HepG2 (cell line): Measurements from ENCODE around the gene DEFB124. TPM values are rescaled to one million over a fixed set of nuclear protein-coding genes. Genes with fewer than 3 reads are reported as not detected.
A peak's percentile ranks its signal among the peaks of the same experiment; 100 is the strongest.

ENCODE experiments used
- ATF2 ChIP-seq: sonication (generic); formaldehyde crosslinking; IDR thresholded peaks from 2 replicates; pipeline ENCODE4 v1.4.0; 2020; ENCODE audit warnings: missing genetic modification reagents
- BATF2 ChIP-seq: sonication (generic); formaldehyde crosslinking; IDR thresholded peaks from 2 replicates; pipeline ENCODE4 v1.8.0; 2022; ENCODE audit warnings: mild to moderate bottlenecking, missing genetic modification reagents, moderate library complexity
- BCL3 ChIP-seq: sonication (generic); formaldehyde crosslinking; IDR thresholded peaks from 2 replicates; pipeline ENCODE4 v1.5.1; 2020; ENCODE audit warnings: mild to moderate bottlenecking, missing genetic modification reagents, moderate library complexity
- CCAR2 ChIP-seq: fragments of 200-400 bp; formaldehyde crosslinking; optimal IDR thresholded peaks from 2 replicates; pipeline ENCODE3; 2018; ENCODE audit warnings: low read depth, mild to moderate bottlenecking, low read length, moderate library complexity
- CREM ChIP-seq, 2 experiments: sonication (generic) in 1 of 2; formaldehyde crosslinking in 1 of 2; IDR thresholded peaks; 2 replicates each; pipeline versions ENCODE4 v1.4.0 to v1.6.1; 2016 to 2020; ENCODE audit warnings: antibody characterized with exemption in 1 of 2, mild to moderate bottlenecking in 1 of 2, missing genetic modification reagents in 1 of 2
- GRHL1 ChIP-seq: sonication (generic); formaldehyde crosslinking; conservative IDR thresholded peaks from 2 replicates; pipeline ENCODE4 v1.8.0; 2022; ENCODE audit warnings: missing genetic modification reagents
- HMG20A ChIP-seq: IDR thresholded peaks from 2 replicates; pipeline ENCODE4 v1.6.1; 2016; ENCODE audit warnings: borderline replicate concordance
- MYNN ChIP-seq: sonication (generic); formaldehyde crosslinking; IDR thresholded peaks from 2 replicates; pipeline ENCODE4 v1.4.0; 2020; ENCODE audit warnings: mild to moderate bottlenecking, low read depth, missing genetic modification reagents
- NFAT5 ChIP-seq: sonication (generic); formaldehyde crosslinking; IDR thresholded peaks from 2 replicates; pipeline ENCODE4 v1.4.0; 2020; ENCODE audit warnings: missing genetic modification reagents
- PHF21A ChIP-seq: sonication (generic); formaldehyde crosslinking; IDR thresholded peaks from 2 replicates; pipeline ENCODE4 v1.5.0; 2020; ENCODE audit warnings: mild to moderate bottlenecking, missing genetic modification reagents
- SP2 ChIP-seq: sonication (generic); formaldehyde crosslinking; IDR thresholded peaks from 2 replicates; pipeline ENCODE4 v1.5.1; 2020; ENCODE audit warnings: mild to moderate bottlenecking, missing genetic modification reagents
- TEAD3 ChIP-seq: optimal IDR thresholded peaks from 2 replicates; pipeline ENCODE3; 2016; ENCODE audit warnings: borderline replicate concordance
- ZBTB37 ChIP-seq: sonication (generic); formaldehyde crosslinking; IDR thresholded peaks from 2 replicates; pipeline ENCODE4 v1.4.0; 2020; ENCODE audit warnings: mild to moderate bottlenecking, missing genetic modification reagents
- ZNF232 ChIP-seq: sonication (generic); formaldehyde crosslinking; IDR thresholded peaks from 2 replicates; pipeline ENCODE4 v1.4.0; 2020; ENCODE audit warnings: missing genetic modification reagents, borderline replicate concordance
- ZNF670 ChIP-seq: sonication (generic); formaldehyde crosslinking; IDR thresholded peaks from 2 replicates; pipeline ENCODE4 v1.8.0; 2022; ENCODE audit warnings: mild to moderate bottlenecking, missing genetic modification reagents, borderline replicate concordance
- ZSCAN5A ChIP-seq: sonication (generic); formaldehyde crosslinking; IDR thresholded peaks from 2 replicates; pipeline ENCODE4 v1.8.0; 2022; ENCODE audit warnings: mild to moderate bottlenecking, missing genetic modification reagents, borderline replicate concordance
- polyA plus RNA-seq, 8 experiments: library from polyadenylated mRNA; depleted of rRNA in 3 of 8; stranded (reverse) in 7 of 8; unstranded in 1 of 8; fragments of >200 nt; fragmentation: Illumina TruSeq in 4 of 8; extraction: Trizol in 4 of 8; gene quantifications; 2 replicates each; pipeline versions ENCODE4 v1.2.1 to v1.2.3, GENCODE V29; 2011 to 2016; ENCODE audit warnings: low read depth in 4 of 8, missing spikeins in 1 of 8, mixed read lengths in 1 of 8; ENCODE audit not compliant: insufficient read depth in 1 of 8
- total RNA-seq, 5 experiments: library from RNA; depleted of rRNA; stranded (reverse); fragments of >200 nt; fragmentation: Illumina TruSeq; extraction: Trizol; gene quantifications; 2 replicates each; pipeline ENCODE4 v1.2.3, GENCODE V29; 2016; ENCODE audit warnings: low read depth in 1 of 5

Gene DEFB124
- total and polyA plus RNA-seq, 2 of the 13 experiments (the other 11 are each of a cell fraction or from before 2014, with no cell fraction given) = not detected

- TF ChIP-seq CREM (IDR thresholded peaks at IDR 0.05) (no peak), CREM (CRISPR knock-in tag; IDR thresholded peaks at IDR 0.05) (no peak), SP2 (CRISPR knock-in tag) (no peak), ZBTB37 (CRISPR knock-in tag) (no peak), CCAR2 (peak; percentile 33), ATF2 (CRISPR knock-in tag) (peak; percentile 56; the same call in 1 of the 2 replicates), BATF2 (CRISPR knock-in tag) (no peak), GRHL1 (no peak), PHF21A (CRISPR knock-in tag) (no peak), ZSCAN5A (no peak), MYNN (CRISPR knock-in tag) (no peak), ZNF670 (CRISPR knock-in tag) (no peak), ZNF232 (no peak), TEAD3 (peak; percentile 100), HMG20A (CRISPR knock-in tag) (0 out of 2 replicates have a peak, but pooled peaks have one; percentile 8), BCL3 (CRISPR knock-in tag) (no peak), NFAT5 (CRISPR knock-in tag) (no peak)
These were observed 19.2 kb upstream of the DEFB124 start (continued) for GRCh38 chr20:31494131-31494530.
